K562 (cell line): ENCODE measurements around the gene SH3PXD2B. TPM values are rescaled to one million over a fixed set of nuclear protein-coding genes. Genes with fewer than 3 reads are reported as not detected.

Experiments used
- ATAC-seq: fragments of 200-7000 bp; cut with Tn5 transposase; 3 replicates; pipeline ENCODE4 v1.9.1; 2020; ENCODE audit warnings: moderate library complexity
- BruUV-seq: library from RNA; stranded (reverse); fragments of 400-500 nt; replicated peaks from 2 replicates; lab custom pipeline; 2021; lab: Mats Ljungman, UMichigan
- CTCF ChIA-PET: fragments of 300-600 bp; formaldehyde crosslinking; extraction: SDS; loops from one replicate; lab custom pipeline; 2021; ENCODE audit warnings: low intra/inter-chr PET ratio; lab: Yijun Ruan, JAX
- POLR2A ChIA-PET: fragments of 300-600, 350-650 bp; sonication (Branson Sonifier 250); formaldehyde crosslinking; extraction: SDS; loops from one replicate; lab custom pipeline; 2021; ENCODE audit warnings: antibody characterized with exemption, inconsistent platforms; lab: Yijun Ruan, JAX
- DNase-seq, 4 experiments: peaks; one replicate each; pipeline versions ENCODE4 v3.0.0 to v3.0.0-alpha.2; 2011 to 2018; ENCODE audit warnings: low spot score in 3 of 4, mixed read lengths in 3 of 4; ENCODE audit errors: extremely low read depth in 1 of 4
- FAIRE-seq: peaks from 2 replicates; lab custom pipeline; 2011; peaks lifted over from hg19 to GRCh38; lab: Jason Lieb, UNC
- H2AFZ ChIP-seq: 2 replicates; pipeline ENCODE4 v1.6.0; 2011; ENCODE audit warnings: low read depth, low read length, control low read depth, inconsistent platforms
- H3K27ac ChIP-seq: fragments of 200-600 bp; 3 replicates; pipeline ENCODE4 v1.8.0; 2011; ENCODE audit warnings: low read depth, mild to moderate bottlenecking, control low read depth, inconsistent platforms, low read length, moderate library complexity, mixed read lengths; ENCODE audit errors: extremely low read depth
- H3K27me3 ChIP-seq, 2 experiments: fragments of 300-600 bp in 1 of 2; 2 replicates in 1 of 2; 3 replicates in 1 of 2; pipeline versions ENCODE4 v1.6.0 to v1.8.0; 2011; ENCODE audit warnings: inconsistent platforms in 2 of 2, low read length in 2 of 2, mild to moderate bottlenecking in 1 of 2, mixed read lengths in 1 of 2, moderate library complexity in 1 of 2; ENCODE audit not compliant: control insufficient read depth in 2 of 2, insufficient read depth in 2 of 2
- H3K36me3 ChIP-seq: fragments of 300-600 bp; 3 replicates; pipeline ENCODE4 v1.8.0; 2011; ENCODE audit warnings: mild to moderate bottlenecking, low read length, inconsistent platforms; ENCODE audit not compliant: control insufficient read depth, insufficient read depth
- H3K4me1 ChIP-seq, 2 experiments: fragments of 200-600 bp in 1 of 2; replicated peaks in 1 of 2; 2 replicates in 1 of 2; 3 replicates in 1 of 2; pipeline versions ENCODE4 v1.5.1 to v1.8.0; 2011; ENCODE audit warnings: inconsistent platforms in 2 of 2, low read length in 2 of 2, mild to moderate bottlenecking in 1 of 2, mixed read lengths in 1 of 2, moderate library complexity in 1 of 2; ENCODE audit not compliant: control insufficient read depth in 2 of 2, insufficient read depth in 2 of 2
- H3K4me2 ChIP-seq: 2 replicates; pipeline ENCODE4 v1.6.1; 2011; ENCODE audit warnings: low read length, control low read depth, inconsistent platforms, mixed read lengths; ENCODE audit not compliant: insufficient read depth
- H3K4me3 ChIP-seq: fragments of 200-600 bp; sonication (generic), shearing (Covaris generic); 2 replicates; pipeline ENCODE4 v1.5.1; 2016; ENCODE audit warnings: control low read depth, inconsistent platforms
- H3K79me2 ChIP-seq: fragments of 200-600 bp; 3 replicates; pipeline ENCODE4 v1.8.0; 2011; ENCODE audit warnings: low read length, inconsistent platforms; ENCODE audit not compliant: control insufficient read depth, insufficient read depth
- H3K9ac ChIP-seq, 2 experiments: 2 replicates each; pipeline versions ENCODE4 v1.6.0 to v1.6.1; 2011; ENCODE audit warnings: low read depth in 2 of 2, low read length in 2 of 2, control low read depth in 1 of 2, inconsistent platforms in 1 of 2, mild to moderate bottlenecking in 1 of 2, mixed read lengths in 1 of 2; ENCODE audit not compliant: insufficient read depth in 1 of 2
- H3K9me1 ChIP-seq: one replicate; pipeline ENCODE4 v1.6.0; 2011; ENCODE audit warnings: inconsistent platforms, mild to moderate bottlenecking, low read length, moderate library complexity; ENCODE audit not compliant: control insufficient read depth, insufficient read depth
- H3K9me3 ChIP-seq: replicated peaks from 2 replicates; pipeline ENCODE4 v1.5.1; 2011; ENCODE audit warnings: low read depth, low read length, inconsistent platforms; ENCODE audit not compliant: control insufficient read depth, insufficient read depth
- H4K20me1 ChIP-seq: replicated peaks from 2 replicates; pipeline ENCODE4 v1.6.1; 2011; ENCODE audit warnings: low read length, inconsistent platforms, mixed read lengths; ENCODE audit not compliant: control insufficient read depth, insufficient read depth
- KHSRP ChIP-seq: fragments of 450-650 bp; IDR thresholded peaks from 2 replicates; pipeline ENCODE4 v1.6.1; 2017
- MXI1 ChIP-seq: IDR thresholded peaks from 2 replicates; pipeline ENCODE4 v1.6.1; 2011; ENCODE audit warnings: low read depth, mild to moderate bottlenecking, improper control_type of control experiment, low read length
- THRAP3 ChIP-seq: fragments of 450-650 bp; IDR thresholded peaks from 2 replicates; pipeline ENCODE4 v1.6.1; 2016; ENCODE audit warnings: mild to moderate bottlenecking, inconsistent platforms, borderline replicate concordance
- WGBS: fragments of 100-300 bp; shearing (Covaris generic); methylation state at CpG from one replicate; pipeline ENCODE4 v1.1.6; 2016; ENCODE audit warnings: low coverage, mixed read lengths; ENCODE audit not compliant: insufficient coverage; ENCODE audit errors: missing lambda C conversion rate; 5-methylcytosine and 5-hydroxymethylcytosine counted together
- in situ Hi-C: fragments of 300-500 bp; cut with MboI; formaldehyde crosslinking; loops from 4 replicates; pipeline ENCODE4 v1.15.0; 2018; ENCODE audit warnings: inconsistent platforms, mixed read lengths
- intact Hi-C: fragments of 100-400 bp; cut with micrococcal nuclease; formaldehyde crosslinking; loops from 2 replicates; pipeline ENCODE4 v1.14.2; 2022
- polyA plus RNA-seq, 8 experiments: library from polyadenylated mRNA; depleted of rRNA in 4 of 8; stranded (reverse) in 5 of 8; unstranded in 3 of 8; fragments of >200 nt; fragmentation: Nextera tagmentation in 2 of 8; fragmentation: Illumina TruSeq in 1 of 8; extraction: Ambion mirVana in 2 of 8; extraction: Trizol in 1 of 8; gene quantifications; 2 replicates each; pipeline versions ENCODE4 v1.2.1 to v1.2.3, GENCODE V29; 2011 to 2014; ENCODE audit warnings: inconsistent platforms in 1 of 8, missing spikeins in 1 of 8
- total RNA-seq, 7 experiments: library from RNA; depleted of rRNA in 6 of 7; stranded (reverse); fragments of >200 nt in 6 of 7; fragmentation: Illumina TruSeq in 2 of 7; extraction: Trizol in 2 of 7; gene quantifications; 2 replicates each; pipeline versions ENCODE4 v1.2.1 to v1.2.3, GENCODE V29; 2011 to 2021; ENCODE audit warnings: low replicate concordance in 1 of 7
- TF ChIP-seq, protein P1 (sequence below): fragments of 250-450 bp; sonication (Bioruptor Pico); IDR thresholded peaks from 2 replicates; pipeline ENCODE4 v1.4.0; 2020

Gene SH3PXD2B
- total and polyA plus RNA-seq, 9 of the 15 experiments (the other 6 are each of a cell fraction or from before 2014, with no cell fraction given) = 0.04 to 0.66 (median 0.19) TPM

DNA sequence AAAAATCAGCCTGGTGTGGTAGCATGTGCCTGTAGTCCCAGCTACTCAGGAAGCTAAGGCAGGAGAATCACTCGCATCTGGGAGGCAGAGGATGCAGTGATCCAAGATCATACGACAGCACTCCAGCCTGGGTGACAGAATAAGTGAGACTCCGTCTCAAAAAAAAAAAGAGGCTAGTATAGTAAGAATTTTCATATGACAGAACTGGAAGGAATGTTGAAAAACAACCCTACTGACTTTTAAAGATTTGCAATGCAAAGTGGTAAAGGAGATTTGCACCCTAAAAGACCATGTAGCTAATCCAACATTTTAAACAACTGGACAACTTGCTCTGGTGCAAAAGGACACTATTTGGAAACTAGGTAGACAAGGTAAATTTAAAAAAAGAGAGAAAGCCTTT lies 58.1 kb downstream of the SH3PXD2B start:
- H3K4me1 ChIP-seq = no peaks in the 10 kb centered on the region
- ChIA-PET POLR2A (no interaction called here), CTCF (no interaction called here)
- DNase-seq = no peak
- no peaks in the 10 kb centered on the region for H4K20me1 ChIP-seq
- H3K4me3 ChIP-seq = no peak overlapping the region
- ATAC-seq = no peak
- TF ChIP-seq KHSRP (no peak), MXI1 (no peak), THRAP3 (no peak)
- TF ChIP-seq, protein P1, sequence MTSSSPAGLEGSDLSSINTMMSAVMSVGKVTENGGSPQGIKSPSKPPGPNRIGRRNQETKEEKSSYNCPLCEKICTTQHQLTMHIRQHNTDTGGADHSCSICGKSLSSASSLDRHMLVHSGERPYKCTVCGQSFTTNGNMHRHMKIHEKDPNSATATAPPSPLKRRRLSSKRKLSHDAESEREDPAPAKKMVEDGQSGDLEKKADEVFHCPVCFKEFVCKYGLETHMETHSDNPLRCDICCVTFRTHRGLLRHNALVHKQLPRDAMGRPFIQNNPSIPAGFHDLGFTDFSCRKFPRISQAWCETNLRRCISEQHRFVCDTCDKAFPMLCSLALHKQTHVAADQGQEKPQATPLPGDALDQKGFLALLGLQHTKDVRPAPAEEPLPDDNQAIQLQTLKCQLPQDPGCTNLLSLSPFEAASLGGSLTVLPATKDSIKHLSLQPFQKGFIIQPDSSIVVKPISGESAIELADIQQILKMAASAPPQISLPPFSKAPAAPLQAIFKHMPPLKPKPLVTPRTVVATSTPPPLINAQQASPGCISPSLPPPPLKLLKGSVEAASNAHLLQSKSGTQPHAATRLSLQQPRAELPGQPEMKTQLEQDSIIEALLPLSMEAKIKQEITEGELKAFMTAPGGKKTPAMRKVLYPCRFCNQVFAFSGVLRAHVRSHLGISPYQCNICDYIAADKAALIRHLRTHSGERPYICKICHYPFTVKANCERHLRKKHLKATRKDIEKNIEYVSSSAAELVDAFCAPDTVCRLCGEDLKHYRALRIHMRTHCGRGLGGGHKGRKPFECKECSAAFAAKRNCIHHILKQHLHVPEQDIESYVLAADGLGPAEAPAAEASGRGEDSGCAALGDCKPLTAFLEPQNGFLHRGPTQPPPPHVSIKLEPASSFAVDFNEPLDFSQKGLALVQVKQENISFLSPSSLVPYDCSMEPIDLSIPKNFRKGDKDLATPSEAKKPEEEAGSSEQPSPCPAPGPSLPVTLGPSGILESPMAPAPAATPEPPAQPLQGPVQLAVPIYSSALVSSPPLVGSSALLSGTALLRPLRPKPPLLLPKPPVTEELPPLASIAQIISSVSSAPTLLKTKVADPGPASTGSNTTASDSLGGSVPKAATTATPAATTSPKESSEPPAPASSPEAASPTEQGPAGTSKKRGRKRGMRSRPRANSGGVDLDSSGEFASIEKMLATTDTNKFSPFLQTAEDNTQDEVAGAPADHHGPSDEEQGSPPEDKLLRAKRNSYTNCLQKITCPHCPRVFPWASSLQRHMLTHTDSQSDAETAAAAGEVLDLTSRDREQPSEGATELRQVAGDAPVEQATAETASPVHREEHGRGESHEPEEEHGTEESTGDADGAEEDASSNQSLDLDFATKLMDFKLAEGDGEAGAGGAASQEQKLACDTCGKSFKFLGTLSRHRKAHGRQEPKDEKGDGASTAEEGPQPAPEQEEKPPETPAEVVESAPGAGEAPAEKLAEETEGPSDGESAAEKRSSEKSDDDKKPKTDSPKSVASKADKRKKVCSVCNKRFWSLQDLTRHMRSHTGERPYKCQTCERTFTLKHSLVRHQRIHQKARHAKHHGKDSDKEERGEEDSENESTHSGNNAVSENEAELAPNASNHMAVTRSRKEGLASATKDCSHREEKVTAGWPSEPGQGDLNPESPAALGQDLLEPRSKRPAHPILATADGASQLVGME (CRISPR knock-in tag) = no peak
- H3K9me1 ChIP-seq = no peaks in the 10 kb centered on the region
- no peak overlapping the region for H2AFZ ChIP-seq
- no peak overlapping the region for H3K27ac ChIP-seq
- no peaks in the 10 kb centered on the region for H3K9me3 ChIP-seq
- no peak overlapping the region for H3K4me2 ChIP-seq
- in situ Hi-C loops (no loop called here), intact Hi-C loops (no loop called here)
- no peak overlapping the region for H3K9ac ChIP-seq
- no peaks in the 10 kb centered on the region for H3K36me3 ChIP-seq
- FAIRE-seq = no peak
- H3K79me2 ChIP-seq = no peaks in the 10 kb centered on the region
- no TSS peak for BruUV-seq
- 0% methylated on average over 3 of the region's 3 CpGs for WGBS
- no peaks in the 10 kb centered on the region for H3K27me3 ChIP-seq
